Transverse colon (tissue), 4 donors: ENCODE results near the gene ATP11A.

Experiments
- EP300 ChIP-seq: sonication (generic); formaldehyde crosslinking; IDR thresholded peaks from one replicate; pipeline ENCODE4 v1.6.1; 2017; ENCODE audit warnings: antibody characterized with exemption, low read depth
- POLR2A ChIP-seq: fragments of 450-650 bp; IDR thresholded peaks from one replicate; pipeline ENCODE4 v1.6.1; 2016; ENCODE audit warnings: antibody characterized with exemption, mild to moderate bottlenecking, moderate library complexity
- POLR2AphosphoS5 ChIP-seq, 3 donors: sonication (generic); formaldehyde crosslinking; IDR thresholded peaks; one replicate each; pipeline ENCODE4 v1.6.1; 2016; ENCODE audit warnings: antibody characterized with exemption in 3 of 3
- TF ChIP-seq, protein P1 (sequence below), 5 experiments: fragments of 200-600 bp in 3 of 5; fragments of 450-650 bp in 2 of 5; sonication (generic) in 3 of 5; IDR thresholded peaks; 1 replicate in 2 of 5; 2 replicates in 3 of 5; pipeline ENCODE4 v1.5.1; 2016 to 2017; ENCODE audit warnings: antibody characterized with exemption in 5 of 5, inconsistent platforms in 3 of 5, mild to moderate bottlenecking in 2 of 5, moderate library complexity in 1 of 5

DNA sequence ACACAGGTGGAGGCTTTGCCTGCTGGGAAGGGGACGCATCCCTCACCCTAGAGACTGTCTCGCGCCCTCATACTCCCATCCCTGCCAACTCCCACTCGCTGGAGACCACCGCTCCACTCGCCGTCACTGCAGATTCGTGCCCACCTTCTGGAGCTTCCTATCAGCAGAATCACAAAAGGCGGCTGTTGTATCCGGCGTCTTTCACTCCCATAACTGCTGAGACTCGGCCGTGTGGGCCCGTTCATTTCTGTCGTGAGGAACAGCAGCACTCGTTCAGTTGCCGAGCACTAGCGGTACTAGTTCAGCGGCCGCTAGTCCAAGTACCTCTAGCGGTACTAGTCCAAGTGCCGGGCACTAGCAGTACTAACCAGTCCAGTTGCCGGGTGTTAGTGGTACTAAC lies 154.6 kb downstream of the ATP11A start:
- TF ChIP-seq POLR2AphosphoS5 (IDR thresholded peaks at IDR 0.05) (no peak), POLR2A (no peak), EP300 (no peak)
- TF ChIP-seq, protein P1, sequence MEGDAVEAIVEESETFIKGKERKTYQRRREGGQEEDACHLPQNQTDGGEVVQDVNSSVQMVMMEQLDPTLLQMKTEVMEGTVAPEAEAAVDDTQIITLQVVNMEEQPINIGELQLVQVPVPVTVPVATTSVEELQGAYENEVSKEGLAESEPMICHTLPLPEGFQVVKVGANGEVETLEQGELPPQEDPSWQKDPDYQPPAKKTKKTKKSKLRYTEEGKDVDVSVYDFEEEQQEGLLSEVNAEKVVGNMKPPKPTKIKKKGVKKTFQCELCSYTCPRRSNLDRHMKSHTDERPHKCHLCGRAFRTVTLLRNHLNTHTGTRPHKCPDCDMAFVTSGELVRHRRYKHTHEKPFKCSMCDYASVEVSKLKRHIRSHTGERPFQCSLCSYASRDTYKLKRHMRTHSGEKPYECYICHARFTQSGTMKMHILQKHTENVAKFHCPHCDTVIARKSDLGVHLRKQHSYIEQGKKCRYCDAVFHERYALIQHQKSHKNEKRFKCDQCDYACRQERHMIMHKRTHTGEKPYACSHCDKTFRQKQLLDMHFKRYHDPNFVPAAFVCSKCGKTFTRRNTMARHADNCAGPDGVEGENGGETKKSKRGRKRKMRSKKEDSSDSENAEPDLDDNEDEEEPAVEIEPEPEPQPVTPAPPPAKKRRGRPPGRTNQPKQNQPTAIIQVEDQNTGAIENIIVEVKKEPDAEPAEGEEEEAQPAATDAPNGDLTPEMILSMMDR (IDR thresholded peaks at IDR 0.05): no peak
